GM20000 (cell line): ENCODE data around the gene OR51B4.
"Not testable (repeated sequence)": the region's sequence is repeated elsewhere in the genome, so short reads cannot be mapped to it uniquely, and the experiment has no call there.

ENCODE experiments used
- DNase-seq: peaks from one replicate; pipeline ENCODE4 v3.0.0; 2012; ENCODE audit warnings: low spot score
- TF ChIP-seq, protein P1 (sequence below): IDR thresholded peaks from 2 replicates; pipeline ENCODE4 v1.5.1; 2012; ENCODE audit warnings: mild to moderate bottlenecking, control low read depth; ENCODE audit errors: extremely low read depth, missing control alignments

Gene OR51B4

DNA sequence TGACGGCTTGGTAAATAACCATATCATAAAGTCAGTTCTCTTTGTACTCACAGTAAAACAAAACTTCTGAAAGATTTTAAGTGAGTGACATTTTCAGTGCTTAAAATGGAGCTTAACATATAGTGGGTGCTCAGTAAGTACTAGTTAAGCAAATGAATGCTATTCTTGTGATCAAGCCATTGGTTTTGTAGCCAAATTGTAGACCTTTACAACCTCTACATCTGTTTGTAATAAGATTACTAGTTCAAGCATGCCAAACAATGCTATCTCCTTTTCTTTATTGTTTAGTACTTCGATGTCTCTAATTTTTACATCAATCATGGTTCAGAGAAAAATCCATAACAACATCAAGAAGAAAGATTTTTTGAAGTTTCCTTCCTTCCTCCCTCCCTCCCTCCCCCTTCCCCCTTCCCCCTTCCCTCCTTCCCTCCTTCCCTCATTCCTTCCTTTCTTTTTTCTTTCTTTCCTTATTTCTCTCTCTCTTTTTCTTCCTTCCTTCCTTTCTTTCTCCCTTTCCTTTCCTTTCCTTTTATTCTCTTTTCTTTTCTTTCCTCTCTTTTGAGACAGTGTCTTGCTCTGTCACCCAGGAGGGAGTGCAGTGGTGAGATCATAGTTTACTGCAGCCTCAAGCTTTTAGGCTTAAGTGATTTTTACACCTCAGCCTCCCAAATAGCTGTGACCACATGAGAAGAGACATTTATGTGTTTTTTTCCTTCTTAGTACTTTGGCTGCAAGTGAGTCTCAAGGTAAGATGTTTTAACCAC, 5.7 kb upstream of the OR51B4 start:
- no peak for DNase-seq
- TF ChIP-seq, protein P1, sequence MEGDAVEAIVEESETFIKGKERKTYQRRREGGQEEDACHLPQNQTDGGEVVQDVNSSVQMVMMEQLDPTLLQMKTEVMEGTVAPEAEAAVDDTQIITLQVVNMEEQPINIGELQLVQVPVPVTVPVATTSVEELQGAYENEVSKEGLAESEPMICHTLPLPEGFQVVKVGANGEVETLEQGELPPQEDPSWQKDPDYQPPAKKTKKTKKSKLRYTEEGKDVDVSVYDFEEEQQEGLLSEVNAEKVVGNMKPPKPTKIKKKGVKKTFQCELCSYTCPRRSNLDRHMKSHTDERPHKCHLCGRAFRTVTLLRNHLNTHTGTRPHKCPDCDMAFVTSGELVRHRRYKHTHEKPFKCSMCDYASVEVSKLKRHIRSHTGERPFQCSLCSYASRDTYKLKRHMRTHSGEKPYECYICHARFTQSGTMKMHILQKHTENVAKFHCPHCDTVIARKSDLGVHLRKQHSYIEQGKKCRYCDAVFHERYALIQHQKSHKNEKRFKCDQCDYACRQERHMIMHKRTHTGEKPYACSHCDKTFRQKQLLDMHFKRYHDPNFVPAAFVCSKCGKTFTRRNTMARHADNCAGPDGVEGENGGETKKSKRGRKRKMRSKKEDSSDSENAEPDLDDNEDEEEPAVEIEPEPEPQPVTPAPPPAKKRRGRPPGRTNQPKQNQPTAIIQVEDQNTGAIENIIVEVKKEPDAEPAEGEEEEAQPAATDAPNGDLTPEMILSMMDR = no peak

DNA sequence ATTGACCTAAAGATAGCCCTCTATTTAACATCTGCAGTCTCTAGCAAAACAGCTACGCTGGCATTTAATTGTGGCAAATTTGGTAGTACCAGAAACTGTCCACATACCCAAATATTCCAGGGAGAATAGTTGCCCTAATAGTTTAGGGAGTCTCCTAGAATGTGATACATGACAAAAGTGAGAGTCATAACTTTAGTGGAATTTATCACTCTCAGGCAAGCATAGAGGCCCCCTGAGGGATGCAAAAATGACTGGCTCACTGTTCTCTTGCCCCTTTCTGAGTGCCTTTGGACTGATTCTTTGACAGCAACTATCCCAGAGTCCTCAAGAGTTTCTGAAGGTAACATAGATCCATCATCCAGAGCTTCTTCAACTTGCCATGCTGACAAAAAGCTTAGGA, 2.3 kb upstream of the OR51B4 start:
- DNase-seq = no peak
- TF ChIP-seq, protein P1 = no peak

DNA sequence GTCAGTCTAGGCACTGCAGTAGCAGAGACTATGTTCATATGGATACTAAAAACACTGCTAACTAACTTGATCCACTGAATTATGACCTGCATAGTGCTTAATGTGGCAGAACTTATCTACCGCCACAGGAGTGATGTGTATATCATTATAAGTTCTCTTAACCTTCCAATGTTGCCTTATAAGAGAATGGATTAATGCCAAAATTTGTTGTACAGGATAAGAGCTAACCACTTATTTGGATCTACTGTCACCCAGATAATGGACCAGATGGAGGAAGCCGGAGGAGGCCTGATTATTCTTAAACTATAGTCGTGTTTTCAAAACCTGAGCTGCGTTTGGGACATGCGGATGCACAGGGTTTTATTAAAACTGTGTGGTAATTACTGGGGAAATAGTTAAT, 1.9 kb upstream of the OR51B4 start:
- TF ChIP-seq, protein P1 = no peak
- DNase-seq = no peak

DNA sequence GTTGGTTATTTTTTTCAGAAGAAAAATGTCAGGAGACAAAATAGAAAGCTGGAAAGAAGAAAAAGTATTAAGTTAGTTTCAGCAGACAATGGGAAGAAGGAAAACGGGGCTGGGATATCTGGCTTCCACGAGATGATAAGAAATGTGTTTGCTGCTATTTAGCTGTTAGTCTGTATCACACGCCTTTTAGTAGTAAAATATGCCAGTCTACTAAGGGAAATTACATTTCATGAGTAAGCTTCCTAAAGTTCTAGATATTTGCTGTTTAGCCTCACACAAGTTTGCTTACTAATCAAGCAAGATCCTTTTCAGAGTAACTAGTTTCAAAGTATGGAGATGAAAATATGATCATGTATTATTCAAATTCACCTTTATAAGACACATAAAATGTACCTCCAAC, 1.5 kb downstream of the OR51B4 start:
- DNase-seq = no peak
- TF ChIP-seq, protein P1 = no peak

DNA sequence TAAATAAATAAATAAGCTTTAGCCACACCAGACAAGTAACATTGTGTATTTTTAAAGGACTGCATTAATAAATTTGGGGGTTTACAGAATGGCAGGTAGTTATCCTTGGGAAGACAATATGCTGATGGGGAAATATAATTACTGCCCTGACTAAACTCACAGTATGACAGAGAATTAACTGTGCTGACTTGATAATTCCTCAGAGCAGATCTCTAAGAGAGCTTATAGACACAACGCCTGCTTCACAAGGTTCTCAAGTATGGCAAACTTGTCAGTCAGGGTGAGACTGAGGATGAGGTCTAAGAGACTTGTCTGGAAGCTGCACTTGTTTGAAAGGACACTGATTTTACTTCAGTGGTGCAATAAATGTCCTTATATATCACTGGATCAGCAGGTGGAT, 3.3 kb downstream of the OR51B4 start:
- DNase-seq = no peak
- TF ChIP-seq, protein P1 = no peak

DNA sequence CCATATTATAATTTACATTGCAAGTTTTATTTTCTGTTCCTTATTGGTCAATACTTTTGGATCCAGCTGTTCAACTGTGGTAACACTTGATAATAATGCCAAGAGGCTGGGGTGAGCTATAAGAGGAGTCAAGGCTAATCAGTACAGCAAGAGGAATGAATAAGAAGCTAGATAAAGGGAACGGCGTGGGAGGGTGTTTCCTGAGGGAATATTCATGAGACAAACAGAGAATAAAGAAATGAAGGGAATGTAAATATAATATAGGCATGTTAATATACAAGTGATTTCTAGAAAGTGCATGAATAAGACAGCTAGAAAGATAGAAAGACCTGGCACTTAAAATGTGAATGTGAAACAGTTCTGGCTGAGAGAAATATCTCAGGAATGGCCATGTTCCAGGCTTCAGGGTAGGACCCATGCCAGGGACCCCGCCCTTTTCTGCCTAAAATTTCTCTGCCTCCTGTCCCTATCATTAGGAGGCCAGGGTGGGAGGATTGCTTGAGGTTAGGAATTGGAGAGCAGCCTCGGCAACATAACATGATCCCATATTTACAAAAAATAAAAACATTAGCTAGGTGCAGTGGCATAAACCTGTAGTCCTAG, 3.9 kb downstream of the OR51B4 start:
- TF ChIP-seq, protein P1 = no peak

DNA sequence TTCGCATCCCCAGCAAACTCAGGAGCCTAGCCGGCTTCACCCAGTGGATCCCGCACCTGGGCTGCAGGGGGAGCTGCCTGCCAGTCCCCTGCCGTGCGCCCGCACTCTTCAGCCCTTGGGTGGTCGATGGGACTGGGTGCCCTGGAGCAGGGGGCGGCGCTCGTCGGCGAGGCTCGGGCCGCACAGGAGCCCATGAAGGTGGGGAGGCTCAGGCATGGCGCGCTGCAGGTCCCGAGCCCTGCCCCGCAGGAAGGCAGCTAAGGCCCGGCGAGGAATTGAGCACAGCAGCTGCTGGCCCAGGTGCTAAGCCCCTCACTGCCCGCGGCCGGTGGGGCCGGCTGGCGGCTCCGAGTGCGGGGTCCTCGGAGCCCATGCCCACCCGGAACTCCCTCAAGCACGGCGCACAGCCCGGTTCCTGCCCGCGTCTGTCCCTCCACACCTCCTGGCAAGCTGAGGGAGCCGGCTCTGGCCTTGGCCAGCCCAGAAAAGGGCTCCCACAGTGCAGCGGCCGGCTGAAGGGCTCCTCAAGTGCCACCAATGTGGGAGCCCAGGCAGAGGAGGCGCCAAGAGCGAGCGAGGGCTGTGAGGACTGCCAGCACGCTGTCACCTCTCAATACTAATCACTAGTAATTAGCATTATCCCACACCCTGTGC, 7.3 kb downstream of the OR51B4 start:
- not testable (repeated sequence) for DNase-seq

More for the DNA sequence above, 3.9 kb downstream of the OR51B4 start:
- no peak for DNase-seq
